Measurements from ENCODE around the gene CDHR2. TPM values are rescaled to one million over a fixed set of nuclear protein-coding genes. Genes with fewer than 3 reads are reported as not detected.
A peak's percentile ranks its signal among the peaks of the same experiment; 100 is the strongest.

The CDHR2 gene
- total RNA-seq, 1 experiment from 2014 or later = 0.63 TPM

- H3K36me3 Mint-ChIP-seq = peaks cover 6% of the 10 kb centered on the region
- TF ChIP-seq TEAD4 (CRISPR knock-in tag; IDR thresholded peaks at IDR 0.05) (no peak), TP53 (CRISPR knock-in tag; IDR thresholded peaks at IDR 0.05) (no peak), AR (CRISPR knock-in tag; IDR thresholded peaks at IDR 0.05) (no peak), ZNF138 (CRISPR knock-in tag; conservative IDR thresholded peaks at IDR 0.05) (no peak)
Measured at GRCh38 chr5:176601901-176602482, 52.9 kb downstream of the CDHR2 start.

GRCh38 chr5:176603091-176603490 is 53.9 kb downstream of the CDHR2 start:
- peaks cover 12% of the 10 kb centered on the region for H3K4me1 Mint-ChIP-seq
- H3K36me3 Mint-ChIP-seq = peaks cover 6% of the 10 kb centered on the region
- TF ChIP-seq MAX (CRISPR knock-in tag; IDR thresholded peaks at IDR 0.05) = no peak
- TF ChIP-seq SOX15 (CRISPR knock-in tag; IDR thresholded peaks at IDR 0.05) = no peak
- no peak for TF ChIP-seq ZNF425 (CRISPR knock-in tag; conservative IDR thresholded peaks at IDR 0.05)
- TF ChIP-seq ERG (CRISPR knock-in tag; IDR thresholded peaks at IDR 0.05) = no peak
- no peak for TF ChIP-seq ZBTB43 (CRISPR knock-in tag; IDR thresholded peaks at IDR 0.05)
- TF ChIP-seq MYBL2 (CRISPR knock-in tag; IDR thresholded peaks at IDR 0.05) = no peak
- TF ChIP-seq ZNF671 (CRISPR knock-in tag; IDR thresholded peaks at IDR 0.05) = no peak
- TF ChIP-seq MLX (CRISPR knock-in tag; IDR thresholded peaks at IDR 0.05) = no peak
- TF ChIP-seq PREB (CRISPR knock-in tag; IDR thresholded peaks at IDR 0.05; ENCODE audit: borderline replicate concordance) = no peak
- no peak for TF ChIP-seq E2F5 (CRISPR knock-in tag; IDR thresholded peaks at IDR 0.05)
- TF ChIP-seq USF2 (CRISPR knock-in tag; IDR thresholded peaks at IDR 0.05) = no peak
- no peak for TF ChIP-seq NR2C2 (CRISPR knock-in tag; IDR thresholded peaks at IDR 0.05)
- TF ChIP-seq TCF7 (CRISPR knock-in tag; IDR thresholded peaks at IDR 0.05; ENCODE audit: low read depth) = no peak
- no peak for TF ChIP-seq FOXP4 (CRISPR knock-in tag; IDR thresholded peaks at IDR 0.05)
- no peak for TF ChIP-seq USF1 (CRISPR knock-in tag; IDR thresholded peaks at IDR 0.05)
- CTCF ChIA-PET = interaction anchor here (1.3 kb wide), 1 partner anchor 197 kb away, joined by 3 read pairs; no protein-coding TSS in a partner anchor
- POLR2A ChIA-PET = no interaction called here
- H3K4me3 Mint-ChIP-seq = no peak overlapping the region
- ATAC-seq (no peak; the same call in 1 of the 2 replicates), DNase-seq (ENCODE audit: low spot score) (no peak)
- H3K9me3 Mint-ChIP-seq = no peaks in the 10 kb centered on the region
- peaks cover 12% of the 10 kb centered on the region for H3K27me3 Mint-ChIP-seq (ENCODE audit: low read depth)
- H3K27ac Mint-ChIP-seq = peak overlapping the region; percentile 28; the same call in 1 of the 2 replicates

More at GRCh38 chr5:176601901-176602482, 52.9 kb downstream of the CDHR2 start:
- no peak for ATAC-seq
- Mint-ChIP-seq H3K4me1 (peaks cover 12% of the 10 kb centered on the region), H3K9me3 (no peaks in the 10 kb centered on the region), H3K27ac (no peak overlapping the region), H3K27me3 (ENCODE audit: low read depth) (peaks cover 11% of the 10 kb centered on the region), H3K4me3 (no peak overlapping the region)
- ChIA-PET CTCF (interaction anchor here (1.0 to 1.3 kb wide), 2 partner anchors 10 to 196 kb away, joined by 3 read pairs; no protein-coding TSS in a partner anchor), POLR2A (no interaction called here)
- DNase-seq (ENCODE audit: low spot score) = no peak
